Nephron (organoid): Measurements from ENCODE around the gene AGPAT3.

Source experiments
- H3K27ac Mint-ChIP-seq, 3 experiments: 2 replicates each; pipeline ENCODE4 v1.8.0; 2020; ENCODE audit warnings: mixed read lengths in 3 of 3, mild to moderate bottlenecking in 2 of 3, moderate library complexity in 1 of 3
- H3K27me3 Mint-ChIP-seq: 2 replicates; pipeline ENCODE4 v1.8.0; 2021; ENCODE audit warnings: low read depth, mild to moderate bottlenecking, moderate library complexity, mixed read lengths
- H3K36me3 Mint-ChIP-seq: 2 replicates; pipeline ENCODE4 v1.8.0; 2020; ENCODE audit warnings: low read depth, mixed read lengths
- H3K4me1 Mint-ChIP-seq: 2 replicates; pipeline ENCODE4 v1.8.0; 2020; ENCODE audit warnings: mixed read lengths
- H3K4me3 Mint-ChIP-seq, 3 experiments: 2 replicates each; pipeline ENCODE4 v1.8.0; 2020; ENCODE audit warnings: mild to moderate bottlenecking in 3 of 3, mixed read lengths in 3 of 3, moderate library complexity in 2 of 3
- H3K9me3 Mint-ChIP-seq: 2 replicates; pipeline ENCODE4 v1.8.0; 2020; ENCODE audit warnings: mixed read lengths
- CTCF ChIP-seq, 3 experiments: fragments of 200-600 bp; sonication (generic); IDR thresholded peaks; one replicate each; pipeline ENCODE4 v1.5.0; 2021; ENCODE audit warnings: antibody characterized with exemption in 3 of 3; ENCODE audit not compliant: unreplicated experiment in 3 of 3

The AGPAT3 gene

GRCh38 chr21:43972850-43973633 is 108.0 kb downstream of the AGPAT3 start:
- TF ChIP-seq CTCF (IDR thresholded peaks at IDR 0.05; ENCODE audit: unreplicated experiment in 3 of 3) = no peak
- no peaks in the 10 kb centered on the region for H3K27me3 Mint-ChIP-seq
- peaks cover 25% of the 10 kb centered on the region for H3K4me1 Mint-ChIP-seq
- no peaks in the 10 kb centered on the region for H3K9me3 Mint-ChIP-seq
- H3K4me3 Mint-ChIP-seq = no peak overlapping the region
- peaks cover 18% of the 10 kb centered on the region for H3K36me3 Mint-ChIP-seq
- peak overlapping the region in 2 of 3 experiments; percentile 48 to 67 for H3K27ac Mint-ChIP-seq

- Mint-ChIP-seq H3K36me3 (peaks cover 18% of the 10 kb centered on the region), H3K9me3 (no peaks in the 10 kb centered on the region), H3K27ac (no peak overlapping the region), H3K4me3 (no peak overlapping the region), H3K4me1 (peaks cover 25% of the 10 kb centered on the region), H3K27me3 (no peaks in the 10 kb centered on the region)
- TF ChIP-seq CTCF (IDR thresholded peaks at IDR 0.05; ENCODE audit: unreplicated experiment in 3 of 3) = no peak
These were observed 108.6 kb downstream of the AGPAT3 start for GRCh38 chr21:43973634-43973955.

- H3K36me3 Mint-ChIP-seq = peaks cover 18% of the 10 kb centered on the region
- peak overlapping the region in 2 of 3 experiments; percentile 2 to 51 for H3K27ac Mint-ChIP-seq
- no peaks in the 10 kb centered on the region for H3K27me3 Mint-ChIP-seq
- no peak overlapping the region for H3K4me3 Mint-ChIP-seq
- no peaks in the 10 kb centered on the region for H3K9me3 Mint-ChIP-seq
- H3K4me1 Mint-ChIP-seq = peaks cover 25% of the 10 kb centered on the region
- no peak for TF ChIP-seq CTCF (IDR thresholded peaks at IDR 0.05; ENCODE audit: unreplicated experiment in 3 of 3)
These were observed 109.9 kb downstream of the AGPAT3 start for GRCh38 chr21:43974791-43975468.

GRCh38 chr21:43975469-43976098 is 110.6 kb downstream of the AGPAT3 start:
- Mint-ChIP-seq H3K4me1 (peaks cover 26% of the 10 kb centered on the region), H3K27me3 (no peaks in the 10 kb centered on the region), H3K4me3 (no peak overlapping the region), H3K9me3 (no peaks in the 10 kb centered on the region), H3K27ac (no peak overlapping the region), H3K36me3 (peaks cover 18% of the 10 kb centered on the region)
- peak; percentile 93 to 98 (median 95) for TF ChIP-seq CTCF (IDR thresholded peaks at IDR 0.05; ENCODE audit: unreplicated experiment in 3 of 3)

- H3K27me3 Mint-ChIP-seq = no peaks in the 10 kb centered on the region
- H3K4me3 Mint-ChIP-seq = no peak overlapping the region
- peaks cover 10% of the 10 kb centered on the region for H3K36me3 Mint-ChIP-seq
- H3K9me3 Mint-ChIP-seq = no peaks in the 10 kb centered on the region
- H3K4me1 Mint-ChIP-seq = peaks cover 24% of the 10 kb centered on the region
- no peak for TF ChIP-seq CTCF (IDR thresholded peaks at IDR 0.05; ENCODE audit: unreplicated experiment in 3 of 3)
- H3K27ac Mint-ChIP-seq = no peak overlapping the region
These were observed 111.6 kb downstream of the AGPAT3 start for GRCh38 chr21:43976661-43977060.
